ENCODE measurements around the gene TPRG1.
A peak's percentile ranks its signal among the peaks of the same experiment; 100 is the strongest.

The TPRG1 gene

GRCh38 chr3:189233225-189233858 is 61.6 kb downstream of the TPRG1 start:
- DNase-seq, result peak; percentile 60

- DNase-seq, result no peak
Observed at GRCh38 chr3:189235214-189235613, 63.4 kb downstream of the TPRG1 start.

- DNase-seq, result no peak
Observed at GRCh38 chr3:189236352-189236751, 64.6 kb downstream of the TPRG1 start.

GRCh38 chr3:189237526-189237925 is 65.8 kb downstream of the TPRG1 start:
- no peak for DNase-seq

GRCh38 chr3:189238071-189238470 is 66.3 kb downstream of the TPRG1 start:
- no peak for DNase-seq

- DNase-seq, result no peak
Observed at GRCh38 chr3:189239616-189240015, 67.8 kb downstream of the TPRG1 start.

- DNase-seq, result no peak
Observed at GRCh38 chr3:189249987-189250386, 78.2 kb downstream of the TPRG1 start.

- no peak for DNase-seq
Observed at GRCh38 chr3:189258261-189258660, 86.5 kb downstream of the TPRG1 start.

GRCh38 chr3:189260556-189261493 is 89.1 kb downstream of the TPRG1 start:
- peak; percentile 59 for DNase-seq

GRCh38 chr3:189262746-189263145 is 91.0 kb downstream of the TPRG1 start:
- peak; percentile 19 for DNase-seq

GRCh38 chr3:189267981-189268613 is 96.3 kb downstream of the TPRG1 start:
- DNase-seq, result no peak

- DNase-seq, result no peak
Observed at GRCh38 chr3:189269365-189269764, 97.6 kb downstream of the TPRG1 start.

- peak; percentile 85 for DNase-seq
Observed at GRCh38 chr3:189270248-189270832, 98.6 kb downstream of the TPRG1 start.

- DNase-seq, result peak; percentile 67
Observed at GRCh38 chr3:189272500-189273119, 100.8 kb downstream of the TPRG1 start.

- no peak for DNase-seq
Observed at GRCh38 chr3:189273736-189274135, 102.0 kb downstream of the TPRG1 start.

GRCh38 chr3:189275182-189275581 is 103.4 kb downstream of the TPRG1 start:
- DNase-seq, result no peak

GRCh38 chr3:189275852-189276251 is 104.1 kb downstream of the TPRG1 start:
- no peak for DNase-seq

GRCh38 chr3:189276444-189277219 is 104.9 kb downstream of the TPRG1 start:
- DNase-seq, result no peak

GRCh38 chr3:189277711-189278110 is 105.9 kb downstream of the TPRG1 start:
- no peak for DNase-seq

GRCh38 chr3:189278221-189278620 is 106.5 kb downstream of the TPRG1 start:
- DNase-seq, result no peak

- no peak for DNase-seq
Observed at GRCh38 chr3:189282189-189282588, 110.4 kb downstream of the TPRG1 start.

- no peak for DNase-seq
Observed at GRCh38 chr3:189282741-189283140, 111.0 kb downstream of the TPRG1 start.

All from NCI-H510A treated with DMSO at 0.1 percent for 48 hours (cell line).